PFSK-1 (cell line): ENCODE data around the gene STAMBP.

Source experiments
- POLR2AphosphoS5 ChIP-seq: IDR thresholded peaks from 2 replicates; pipeline ENCODE4 v1.6.1; 2012; ENCODE audit warnings: low read depth, mild to moderate bottlenecking, control low read depth, low read length, moderate library complexity
- REST ChIP-seq, 2 experiments: IDR thresholded peaks; 2 replicates each; pipeline versions ENCODE4 v1.6.1 to v1.8.0; 2011 to 2012; ENCODE audit warnings: low read depth in 2 of 2, low read length in 2 of 2, control low read depth in 1 of 2, inconsistent platforms in 1 of 2, mild to moderate bottlenecking in 1 of 2, moderate library complexity in 1 of 2; ENCODE audit not compliant: insufficient read depth in 1 of 2

GRCh38 chr2:73780237-73780582 lies 48.6 kb upstream of the STAMBP start:
- TF ChIP-seq POLR2AphosphoS5 = no peak
- TF ChIP-seq REST (IDR thresholded peaks at IDR 0.05; ENCODE audit: insufficient read depth in 1 of 2, low read depth in 2 of 2, low read length in 2 of 2) = no peak
